ENCODE measurements around the gene GABRA4. TPM values are rescaled to one million over a fixed set of nuclear protein-coding genes. Genes with fewer than 3 reads are reported as not detected.
A peak's percentile ranks its signal among the peaks of the same experiment; 100 is the strongest.

The GABRA4 gene
- total and polyA plus RNA-seq, 8 donors, result 0.05 to 0.37 TPM; not detected in 6

DNA sequence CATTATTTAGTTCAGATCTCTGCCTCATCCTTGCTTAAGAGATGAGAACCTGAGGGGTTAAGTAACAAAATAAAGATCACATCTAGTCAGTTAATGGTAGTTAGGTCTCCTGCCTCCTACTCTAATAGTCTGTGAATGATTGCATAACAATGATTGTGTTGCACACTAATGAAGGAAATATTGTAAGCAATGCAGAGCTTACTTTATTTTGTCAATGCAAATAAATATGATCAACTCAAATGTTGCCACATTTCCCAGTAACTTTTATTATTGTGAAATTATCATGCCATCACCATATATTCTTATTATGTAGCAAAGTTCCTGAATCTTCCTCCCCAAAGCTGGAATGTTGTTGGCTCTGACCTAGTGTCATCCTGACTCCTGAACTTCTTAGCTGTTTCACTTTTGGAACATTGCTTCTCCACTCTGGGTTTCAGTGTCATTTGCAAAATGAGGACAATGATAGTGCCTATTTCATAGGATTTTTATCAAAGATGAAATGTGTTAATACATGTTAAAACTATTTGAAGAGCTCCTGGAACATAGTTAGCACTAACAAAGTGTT, 17.0 kb upstream of the GABRA4 start:
- no peak for DNase-seq
- Histone ChIP-seq H3K9me3 (no peaks in the 10 kb centered on the region), H3K4me1 (no peaks in the 10 kb centered on the region), H3K36me3 (no peaks in the 10 kb centered on the region), H3K4me3 (no peak overlapping the region), H3K27me3 (no peaks in the 10 kb centered on the region), H3K27ac (no peak overlapping the region)
- intact Hi-C loops (cut with DNase I; ENCODE audit: low total_unique reads), result no loop called here
- TF ChIP-seq, protein P1, sequence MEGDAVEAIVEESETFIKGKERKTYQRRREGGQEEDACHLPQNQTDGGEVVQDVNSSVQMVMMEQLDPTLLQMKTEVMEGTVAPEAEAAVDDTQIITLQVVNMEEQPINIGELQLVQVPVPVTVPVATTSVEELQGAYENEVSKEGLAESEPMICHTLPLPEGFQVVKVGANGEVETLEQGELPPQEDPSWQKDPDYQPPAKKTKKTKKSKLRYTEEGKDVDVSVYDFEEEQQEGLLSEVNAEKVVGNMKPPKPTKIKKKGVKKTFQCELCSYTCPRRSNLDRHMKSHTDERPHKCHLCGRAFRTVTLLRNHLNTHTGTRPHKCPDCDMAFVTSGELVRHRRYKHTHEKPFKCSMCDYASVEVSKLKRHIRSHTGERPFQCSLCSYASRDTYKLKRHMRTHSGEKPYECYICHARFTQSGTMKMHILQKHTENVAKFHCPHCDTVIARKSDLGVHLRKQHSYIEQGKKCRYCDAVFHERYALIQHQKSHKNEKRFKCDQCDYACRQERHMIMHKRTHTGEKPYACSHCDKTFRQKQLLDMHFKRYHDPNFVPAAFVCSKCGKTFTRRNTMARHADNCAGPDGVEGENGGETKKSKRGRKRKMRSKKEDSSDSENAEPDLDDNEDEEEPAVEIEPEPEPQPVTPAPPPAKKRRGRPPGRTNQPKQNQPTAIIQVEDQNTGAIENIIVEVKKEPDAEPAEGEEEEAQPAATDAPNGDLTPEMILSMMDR (IDR thresholded peaks at IDR 0.05), result no peak
- TF ChIP-seq POLR2AphosphoS5 (IDR thresholded peaks at IDR 0.05) (no peak), EP300 (IDR thresholded peaks at IDR 0.05) (no peak), POLR2A (IDR thresholded peaks at IDR 0.05) (no peak)

DNA sequence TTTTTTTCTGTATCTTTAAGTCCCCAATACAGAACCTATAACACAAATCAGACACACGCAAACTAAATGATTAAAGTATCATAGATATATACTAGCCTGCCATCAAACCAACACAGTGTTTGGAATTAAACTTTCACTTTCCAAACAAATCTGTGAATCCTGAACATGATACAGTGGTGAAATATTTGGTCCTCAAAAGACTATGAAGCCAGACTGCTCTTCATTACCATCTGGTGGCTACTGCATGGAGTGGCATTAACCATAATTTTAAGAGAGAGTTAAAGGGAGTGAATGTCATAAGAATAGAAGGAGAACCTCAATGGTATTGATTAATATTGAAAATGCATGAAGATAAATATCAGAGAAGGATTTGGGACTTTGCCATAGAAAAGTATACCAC, 9.2 kb upstream of the GABRA4 start:
- Histone ChIP-seq H3K36me3 (no peaks in the 10 kb centered on the region), H3K27me3 (no peaks in the 10 kb centered on the region), H3K4me3 (no peak overlapping the region), H3K9me3 (no peaks in the 10 kb centered on the region), H3K27ac (no peak overlapping the region), H3K4me1 (no peaks in the 10 kb centered on the region)
- 41 to 56% (median 48%) methylated on average over 1 of the region's 1 CpG for WGBS, 5 donors
- intact Hi-C loops (cut with DNase I; ENCODE audit: low total_unique reads), result no loop called here
- no peak for TF ChIP-seq EP300 (IDR thresholded peaks at IDR 0.05)
- no peak for TF ChIP-seq POLR2A (IDR thresholded peaks at IDR 0.05)
- peak in 1 of 2 donors; percentile 6 for DNase-seq

DNA sequence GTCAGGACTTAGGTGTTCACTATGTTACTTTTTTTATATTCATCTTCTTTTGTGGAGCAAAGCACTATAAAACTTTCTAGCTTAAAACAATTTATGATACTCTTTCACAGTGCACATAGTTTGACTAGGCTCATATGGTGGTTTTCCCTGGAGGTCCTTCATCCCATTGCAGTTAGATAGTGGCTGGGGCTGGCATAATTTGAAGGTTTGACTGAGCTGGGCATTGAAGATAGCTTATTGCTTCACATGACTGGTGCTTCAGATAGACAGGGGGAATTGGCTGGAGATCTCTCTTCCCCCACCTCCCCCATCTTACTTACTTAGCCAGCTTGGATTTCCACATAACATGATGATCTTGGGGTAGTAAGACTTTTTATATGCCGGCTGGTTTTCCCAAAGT, 7.0 kb upstream of the GABRA4 start:
- no peaks in the 10 kb centered on the region for H3K9me3 ChIP-seq
- intact Hi-C loops (cut with DNase I; ENCODE audit: low total_unique reads), result no loop called here
- no peaks in the 10 kb centered on the region for H3K4me1 ChIP-seq
- H3K4me3 ChIP-seq, result no peak overlapping the region
- no peak for DNase-seq
- 79 to 97% (median 93%) methylated on average over 1 of the region's 1 CpG for WGBS, 5 donors
- no peaks in the 10 kb centered on the region for H3K36me3 ChIP-seq
- no peak for TF ChIP-seq POLR2A (IDR thresholded peaks at IDR 0.05)
- TF ChIP-seq, protein P1 (IDR thresholded peaks at IDR 0.05), result no peak
- no peak for TF ChIP-seq EP300 (IDR thresholded peaks at IDR 0.05)
- TF ChIP-seq POLR2AphosphoS5 (IDR thresholded peaks at IDR 0.05), result no peak
- H3K27me3 ChIP-seq, result peaks cover 0 to 2% (median 0%) of the 10 kb centered on the region in 3 donors
- no peak overlapping the region for H3K27ac ChIP-seq

DNA sequence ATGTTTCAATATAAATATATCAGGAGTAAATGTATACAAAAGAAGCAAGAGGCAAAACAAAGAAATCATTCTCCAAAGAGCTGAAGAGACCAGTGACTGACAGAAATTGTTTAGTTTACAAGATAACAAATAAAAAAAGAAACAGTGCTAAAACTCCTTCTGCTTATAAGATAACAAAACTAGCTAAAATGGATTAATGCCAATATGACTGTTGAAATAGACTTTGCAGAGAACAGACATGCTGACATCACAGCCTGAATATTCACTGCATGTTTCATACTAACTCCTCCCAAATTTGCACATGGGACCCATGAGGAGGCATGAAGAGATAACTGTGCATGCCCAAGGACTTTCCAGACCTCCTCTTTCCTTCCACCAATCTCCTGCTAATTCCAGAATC, 6.2 kb upstream of the GABRA4 start:
- H3K36me3 ChIP-seq, result no peaks in the 10 kb centered on the region
- no peak overlapping the region for H3K27ac ChIP-seq
- H3K4me3 ChIP-seq, result no peak overlapping the region
- peaks cover 0 to 10% (median 8%) of the 10 kb centered on the region in 3 donors for H3K27me3 ChIP-seq
- TF ChIP-seq EP300 (IDR thresholded peaks at IDR 0.05) (no peak), POLR2A (IDR thresholded peaks at IDR 0.05) (no peak), POLR2AphosphoS5 (IDR thresholded peaks at IDR 0.05) (no peak)
- TF ChIP-seq, protein P1 (IDR thresholded peaks at IDR 0.05), result no peak
- H3K4me1 ChIP-seq, result no peaks in the 10 kb centered on the region
- intact Hi-C loops (cut with DNase I; ENCODE audit: low total_unique reads), result no loop called here
- H3K9me3 ChIP-seq, result no peaks in the 10 kb centered on the region
- no peak for DNase-seq

DNA sequence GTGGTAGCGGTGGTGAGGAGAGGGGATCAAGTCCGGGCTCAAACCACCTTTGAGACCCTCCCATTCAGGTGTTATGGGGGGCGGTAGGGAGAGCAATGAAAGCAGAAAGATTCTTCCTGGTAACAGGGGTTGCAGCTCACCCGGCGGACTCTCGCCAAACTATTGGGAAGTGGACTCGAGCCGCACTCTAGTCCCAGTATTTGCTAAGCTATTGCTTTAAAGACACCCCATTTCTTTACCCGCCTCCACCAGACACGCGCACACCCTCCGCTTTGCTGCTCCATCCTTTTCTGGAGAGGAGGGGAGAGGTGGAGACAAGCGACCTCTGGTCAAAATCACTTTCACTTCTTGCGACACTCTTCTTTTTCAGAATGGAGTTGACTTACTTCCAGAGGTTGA, 625 bp upstream of the GABRA4 start:
- 1 to 5% (median 2%) methylated on average over 13 to 14 of the region's 14 CpGs for WGBS, 5 donors
- peak in 1 of 2 donors; percentile 9 for DNase-seq
- Histone ChIP-seq H3K27me3 (peaks cover 3 to 49% (median 34%) of the 10 kb centered on the region in 3 donors), H3K4me1 (peaks cover 10 to 17% (median 17%) of the 10 kb centered on the region in 4 donors), H3K4me3 (peak overlapping the region; percentile 17 to 42 (median 30)), H3K36me3 (no peaks in the 10 kb centered on the region), H3K9me3 (no peaks in the 10 kb centered on the region), H3K27ac (no peak overlapping the region)
- intact Hi-C loops (cut with DNase I; ENCODE audit: low total_unique reads), result no loop called here
- no peak for TF ChIP-seq POLR2AphosphoS5 (IDR thresholded peaks at IDR 0.05)
- TF ChIP-seq EP300 (IDR thresholded peaks at IDR 0.05), result no peak
- TF ChIP-seq POLR2A (IDR thresholded peaks at IDR 0.05), result no peak
- TF ChIP-seq, protein P1 (IDR thresholded peaks at IDR 0.05), result no peak
